Loucy (cell line): ENCODE measurements around the gene PFDN5.

Experiments used
- CTCF ChIP-seq: fragments of 200-600 bp; sonication (generic); conservative IDR thresholded peaks from 2 replicates; pipeline ENCODE4 v1.5.1; 2014; ENCODE audit warnings: mild to moderate bottlenecking, antibody characterized with exemption, low read length
- EZH2phosphoT487 ChIP-seq: fragments of 200-600 bp; IDR thresholded peaks from 2 replicates; pipeline ENCODE4 v1.6.1; 2018; ENCODE audit warnings: antibody characterized with exemption, mild to moderate bottlenecking, moderate library complexity, borderline replicate concordance

GRCh38 chr12:53328043-53328435, 32.7 kb downstream of the PFDN5 start:
- TF ChIP-seq CTCF (no peak), EZH2phosphoT487 (no peak)
